ENCODE results near the gene MUC12. TPM values are rescaled to one million over a fixed set of nuclear protein-coding genes. Genes with fewer than 3 reads are reported as not detected.

Gene MUC12
- total and polyA plus RNA-seq, 4 donors = 0.16 TPM; not detected in 3

GRCh38 chr7:100951888-100952560 is 17.3 kb upstream of the MUC12 start:
- Histone ChIP-seq H3K4me3 (ENCODE audit: low read depth in 1 of 3, low read length in 3 of 3) (no peak overlapping the region), H3K9ac (ENCODE audit: low read depth in 1 of 2, low read length in 2 of 2) (no peak overlapping the region), H3K36me3 (ENCODE audit: control insufficient read depth in 4 of 4, insufficient read depth in 3 of 4, low read depth in 1 of 4, low read length in 3 of 4) (no peaks in the 10 kb centered on the region), H3K27ac (ENCODE audit: low read depth in 1 of 2, low read length in 2 of 2) (no peak overlapping the region), H3K9me3 (ENCODE audit: control insufficient read depth in 4 of 4, low read length in 3 of 4) (no peaks in the 10 kb centered on the region), H3K27me3 (ENCODE audit: control insufficient read depth in 4 of 4, insufficient read depth in 4 of 4, low read length in 3 of 4) (no peaks in the 10 kb centered on the region), H3K4me1 (ENCODE audit: control insufficient read depth in 4 of 4, insufficient read depth in 4 of 4, low read length in 3 of 4) (peaks cover 0 to 10% (median 2%) of the 10 kb centered on the region in 4 donors)
- no peak for DNase-seq (ENCODE audit: low spot score)
- 79% methylated on average over 15 of the region's 15 CpGs for WGBS
- no peak for TF ChIP-seq MAX (IDR thresholded peaks at IDR 0.05)
- no peak for TF ChIP-seq SP1 (IDR thresholded peaks at IDR 0.05)
- TF ChIP-seq RXRA (IDR thresholded peaks at IDR 0.05) = no peak
- TF ChIP-seq, protein P1, sequence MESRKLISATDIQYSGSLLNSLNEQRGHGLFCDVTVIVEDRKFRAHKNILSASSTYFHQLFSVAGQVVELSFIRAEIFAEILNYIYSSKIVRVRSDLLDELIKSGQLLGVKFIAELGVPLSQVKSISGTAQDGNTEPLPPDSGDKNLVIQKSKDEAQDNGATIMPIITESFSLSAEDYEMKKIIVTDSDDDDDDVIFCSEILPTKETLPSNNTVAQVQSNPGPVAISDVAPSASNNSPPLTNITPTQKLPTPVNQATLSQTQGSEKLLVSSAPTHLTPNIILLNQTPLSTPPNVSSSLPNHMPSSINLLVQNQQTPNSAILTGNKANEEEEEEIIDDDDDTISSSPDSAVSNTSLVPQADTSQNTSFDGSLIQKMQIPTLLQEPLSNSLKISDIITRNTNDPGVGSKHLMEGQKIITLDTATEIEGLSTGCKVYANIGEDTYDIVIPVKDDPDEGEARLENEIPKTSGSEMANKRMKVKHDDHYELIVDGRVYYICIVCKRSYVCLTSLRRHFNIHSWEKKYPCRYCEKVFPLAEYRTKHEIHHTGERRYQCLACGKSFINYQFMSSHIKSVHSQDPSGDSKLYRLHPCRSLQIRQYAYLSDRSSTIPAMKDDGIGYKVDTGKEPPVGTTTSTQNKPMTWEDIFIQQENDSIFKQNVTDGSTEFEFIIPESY (IDR thresholded peaks at IDR 0.05) = no peak
- no peak for TF ChIP-seq GABPA (IDR thresholded peaks at IDR 0.05 in 1 of 2, conservative IDR thresholded peaks at IDR 0.05 in 1 of 2)
- TF ChIP-seq TAF1 (conservative IDR thresholded peaks at IDR 0.05) = no peak
- TF ChIP-seq HNF4G (IDR thresholded peaks at IDR 0.05) = no peak
- no peak for TF ChIP-seq FOXA1 (IDR thresholded peaks at IDR 0.05)
- TF ChIP-seq JUND (IDR thresholded peaks at IDR 0.05) = no peak
- TF ChIP-seq FOXA2 (IDR thresholded peaks at IDR 0.05) = no peak
- no peak for TF ChIP-seq ATF3 (IDR thresholded peaks at IDR 0.05)
- TF ChIP-seq YY1 (IDR thresholded peaks at IDR 0.05) = no peak
- TF ChIP-seq, protein P2, sequence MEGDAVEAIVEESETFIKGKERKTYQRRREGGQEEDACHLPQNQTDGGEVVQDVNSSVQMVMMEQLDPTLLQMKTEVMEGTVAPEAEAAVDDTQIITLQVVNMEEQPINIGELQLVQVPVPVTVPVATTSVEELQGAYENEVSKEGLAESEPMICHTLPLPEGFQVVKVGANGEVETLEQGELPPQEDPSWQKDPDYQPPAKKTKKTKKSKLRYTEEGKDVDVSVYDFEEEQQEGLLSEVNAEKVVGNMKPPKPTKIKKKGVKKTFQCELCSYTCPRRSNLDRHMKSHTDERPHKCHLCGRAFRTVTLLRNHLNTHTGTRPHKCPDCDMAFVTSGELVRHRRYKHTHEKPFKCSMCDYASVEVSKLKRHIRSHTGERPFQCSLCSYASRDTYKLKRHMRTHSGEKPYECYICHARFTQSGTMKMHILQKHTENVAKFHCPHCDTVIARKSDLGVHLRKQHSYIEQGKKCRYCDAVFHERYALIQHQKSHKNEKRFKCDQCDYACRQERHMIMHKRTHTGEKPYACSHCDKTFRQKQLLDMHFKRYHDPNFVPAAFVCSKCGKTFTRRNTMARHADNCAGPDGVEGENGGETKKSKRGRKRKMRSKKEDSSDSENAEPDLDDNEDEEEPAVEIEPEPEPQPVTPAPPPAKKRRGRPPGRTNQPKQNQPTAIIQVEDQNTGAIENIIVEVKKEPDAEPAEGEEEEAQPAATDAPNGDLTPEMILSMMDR (IDR thresholded peaks at IDR 0.05; ENCODE audit: low read depth, low read length, missing input control) = no peak
- no peak for TF ChIP-seq EGR1 (IDR thresholded peaks at IDR 0.05; ENCODE audit: low read depth in 2 of 2)
- TF ChIP-seq REST (IDR thresholded peaks at IDR 0.05) = no peak
- TF ChIP-seq NR2F2 (IDR thresholded peaks at IDR 0.05) = no peak
- no peak for TF ChIP-seq RAD21 (IDR thresholded peaks at IDR 0.05)

Measured in liver (tissue), 9 donors.